GM12874 (cell line): Measurements from ENCODE around the gene ZFY.

ENCODE experiments used
- CTCF ChIP-seq: IDR thresholded peaks from 2 replicates; pipeline ENCODE4 v1.5.1; 2011; ENCODE audit warnings: low read depth, mild to moderate bottlenecking, control low read depth, low read length, moderate library complexity; ENCODE audit not compliant: insufficient read depth

ZFY gene

GRCh38 chrY:3007967-3008366, 72.8 kb downstream of the ZFY start:
- TF ChIP-seq CTCF, result no peak

DNA sequence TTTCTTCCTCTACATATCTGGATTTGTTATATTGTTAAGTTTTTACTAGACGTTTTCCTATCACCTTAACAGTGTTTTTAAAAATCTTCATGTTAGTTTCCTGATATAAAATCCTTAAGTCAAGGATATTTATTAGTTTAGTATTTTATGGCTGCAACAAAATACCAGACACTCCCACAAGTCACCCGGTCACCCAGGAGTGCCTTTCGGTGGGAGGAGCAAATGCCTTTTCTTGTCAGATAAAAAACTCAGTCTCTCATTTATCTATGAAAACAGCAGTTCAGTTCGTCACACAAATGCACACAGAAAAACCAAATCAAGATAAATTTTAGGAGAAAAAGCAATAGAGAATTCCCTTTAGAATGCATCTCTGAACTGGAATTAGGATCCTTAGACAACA, 77.0 kb downstream of the ZFY start:
- no peak for TF ChIP-seq CTCF

- TF ChIP-seq CTCF, result no peak
These were observed 81.4 kb downstream of the ZFY start for GRCh38 chrY:3016594-3016993.

DNA sequence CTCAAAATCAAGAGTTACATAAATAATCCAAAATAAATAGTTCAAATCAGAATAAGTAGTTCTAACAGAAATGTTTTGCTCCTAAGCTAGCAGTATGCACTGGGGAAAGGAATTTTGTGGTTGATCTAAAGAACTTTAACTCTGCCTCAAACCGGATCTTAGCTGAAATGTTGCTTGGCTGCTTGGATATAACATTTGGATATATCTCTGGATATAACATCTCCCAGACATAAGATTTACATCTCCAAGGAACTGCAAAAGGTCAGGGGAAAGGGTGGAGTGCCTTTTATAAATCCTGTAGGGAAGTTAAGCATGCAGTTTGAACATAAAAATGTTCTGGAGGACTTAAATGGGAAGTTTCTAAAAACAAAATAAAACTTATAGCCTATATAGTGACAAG, 83.4 kb downstream of the ZFY start:
- no peak for TF ChIP-seq CTCF

DNA sequence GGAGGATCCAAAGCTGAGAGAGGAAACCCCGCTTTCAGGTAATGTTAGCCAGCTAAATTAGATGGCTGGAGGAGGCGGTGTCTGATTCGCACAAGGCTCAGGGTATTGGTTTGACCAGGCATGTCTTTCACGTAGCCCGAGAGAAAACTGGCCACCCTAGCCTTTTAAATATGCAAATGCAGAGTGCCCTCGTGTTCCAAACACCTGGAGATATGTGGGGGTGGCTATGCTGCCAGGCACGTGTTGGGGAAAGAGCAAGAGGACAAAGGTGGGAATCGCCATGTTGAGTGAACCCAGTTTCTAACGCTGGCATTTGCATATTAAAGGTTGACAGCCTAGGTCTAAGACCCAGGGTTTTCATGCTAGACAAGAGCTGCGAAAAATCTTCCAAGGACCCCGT, 84.4 kb downstream of the ZFY start:
- TF ChIP-seq CTCF, result no peak

DNA sequence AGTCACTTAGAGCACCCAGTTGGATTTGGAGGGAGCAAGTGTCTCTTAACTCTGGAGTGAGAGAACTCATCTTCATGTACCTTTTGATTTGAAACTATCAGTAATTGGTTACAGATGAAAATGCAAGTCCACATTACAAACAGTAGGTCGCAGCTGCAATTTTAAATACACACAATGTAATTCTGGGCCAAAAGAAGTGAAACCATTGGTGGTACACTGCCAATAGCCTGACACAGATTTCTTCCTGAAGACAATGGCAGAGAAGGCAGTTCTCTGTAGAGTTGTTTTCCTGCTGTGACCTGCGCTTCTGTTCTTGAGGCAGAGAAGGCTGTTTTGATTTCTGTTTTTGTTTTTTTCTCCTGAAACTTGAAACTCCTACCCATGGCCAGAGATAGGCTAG, 86.0 kb downstream of the ZFY start:
- no peak for TF ChIP-seq CTCF

DNA sequence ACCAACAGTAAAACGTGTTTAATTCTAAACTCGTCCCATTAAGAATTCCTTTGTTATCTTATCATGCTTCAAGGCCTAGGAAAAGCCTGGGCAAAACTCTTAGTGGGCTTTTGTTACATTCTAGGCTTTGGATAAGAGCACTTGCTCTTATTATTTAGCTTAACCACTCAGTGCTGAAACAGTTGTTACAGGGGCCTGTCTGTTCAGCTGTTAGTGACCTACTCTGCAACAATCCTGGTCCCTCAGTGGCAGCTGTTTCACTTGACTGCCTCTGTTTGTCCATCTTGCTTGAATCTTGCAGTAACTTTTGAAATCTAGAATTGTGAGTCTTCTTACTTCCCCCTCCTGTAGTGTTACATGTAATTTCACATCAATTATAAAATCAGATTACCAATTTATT, 88.4 kb downstream of the ZFY start:
- no peak for TF ChIP-seq CTCF

- TF ChIP-seq CTCF, result no peak
These were observed 90.2 kb downstream of the ZFY start for GRCh38 chrY:3025357-3025756.
